ENCODE results near the gene FOXP1. TPM values are rescaled to one million over a fixed set of nuclear protein-coding genes. Genes with fewer than 3 reads are reported as not detected.
A peak's percentile ranks its signal among the peaks of the same experiment; 100 is the strongest.

FOXP1 gene
- total and polyA plus RNA-seq, 3 experiments from 2014 or later = 142 to 185 (median 147) TPM

DNA sequence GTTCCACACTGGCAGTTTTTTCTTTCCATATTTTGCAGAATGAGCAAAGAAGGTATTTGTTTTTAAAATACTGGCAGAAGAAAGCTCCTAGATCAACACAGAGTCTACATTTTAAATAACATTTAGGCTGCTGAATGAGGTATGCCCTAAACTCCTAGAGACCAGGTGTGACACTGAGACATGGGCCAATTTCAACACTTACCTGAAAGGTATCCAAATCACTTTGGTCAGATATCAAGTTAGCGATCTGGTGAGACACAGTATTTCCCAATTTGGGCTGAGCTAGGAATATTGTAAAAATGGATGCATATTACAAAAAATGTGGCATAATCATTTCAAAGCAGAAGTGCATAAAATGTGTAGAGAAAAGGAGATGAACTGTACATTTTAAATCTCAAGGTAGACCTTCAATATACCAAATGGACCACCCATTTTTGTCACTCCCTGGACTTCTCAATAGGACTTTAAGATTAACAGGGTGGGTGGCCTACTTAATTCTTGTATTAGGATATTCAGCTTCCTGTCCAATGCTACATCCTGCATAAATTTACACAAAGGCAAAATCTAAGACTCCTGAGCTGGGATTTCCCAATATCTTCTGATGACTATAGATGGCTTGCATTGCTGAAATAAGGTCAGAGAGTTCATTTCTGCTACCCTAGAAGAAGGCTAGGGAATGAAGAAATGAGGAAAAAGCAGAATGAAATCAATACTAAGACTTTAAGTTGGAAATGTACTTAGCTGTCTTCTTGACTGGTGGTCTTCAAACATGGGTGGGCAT, 487.8 kb downstream of the FOXP1 start:
- CTCF ChIA-PET = no interaction called here
- no peak for DNase-seq

DNA sequence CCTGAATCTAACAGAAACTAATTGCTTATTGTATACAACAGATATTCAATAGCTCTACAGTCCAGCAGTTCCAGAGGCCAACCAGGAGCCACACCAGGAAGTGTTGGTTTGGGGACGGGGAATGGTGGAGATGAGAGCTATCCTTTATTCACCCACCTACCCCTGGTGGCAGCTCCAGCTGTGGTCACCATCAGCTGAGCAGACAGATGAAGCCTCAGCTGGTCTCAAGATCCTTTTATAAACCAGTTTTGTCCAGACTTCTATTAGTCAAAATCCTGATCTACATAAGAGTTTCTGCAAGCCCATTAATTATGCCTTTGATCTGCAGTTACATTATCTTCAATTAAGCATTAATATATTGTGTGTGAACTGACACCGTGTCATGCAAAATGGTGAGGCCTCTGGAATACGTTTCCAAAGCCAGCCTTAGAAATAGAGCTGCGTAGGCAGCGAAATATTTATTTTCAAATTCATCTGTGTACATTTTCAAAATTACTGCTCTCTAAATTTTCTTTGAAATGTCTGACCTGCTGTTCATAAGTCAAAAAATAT, 488.8 kb downstream of the FOXP1 start:
- peaks cover 60 to 86% (median 79%) of the 10 kb centered on the region in 3 donors for H3K4me1 Mint-ChIP-seq
- CTCF ChIA-PET = interaction anchor here (0.8 to 1.0 kb wide), 2 partner anchors 8 to 15 kb away, joined by 3 read pairs; no protein-coding TSS in a partner anchor
- POLR2A ChIA-PET = no interaction called here

More for the DNA sequence above, 487.8 kb downstream of the FOXP1 start:
- Histone ChIP-seq H3K4me1 (ENCODE audit: insufficient read depth, low read length) (peaks cover 32% of the 10 kb centered on the region), H3K27ac (ENCODE audit: low read depth, low read length) (no peak overlapping the region), H3K36me3 (ENCODE audit: insufficient read depth, low read length) (no peaks in the 10 kb centered on the region), H3K9me3 (ENCODE audit: low read length) (no peaks in the 10 kb centered on the region), H3K27me3 (ENCODE audit: insufficient read depth, low read length, poor library complexity, severe bottlenecking) (no peaks in the 10 kb centered on the region), H3K4me3 (ENCODE audit: low read length) (no peak overlapping the region)
- Mint-ChIP-seq H3K27ac (peak overlapping the region in 6 of 8 donors; percentile 11 to 84 (median 36)), H3K4me3 (no peak overlapping the region), H3K36me3 (peaks cover 0 to 62% (median 14%) of the 10 kb centered on the region in 3 donors), H3K4me1 (peaks cover 62 to 86% (median 79%) of the 10 kb centered on the region in 3 donors), H3K27me3 (no peaks in the 10 kb centered on the region), H3K9me3 (no peaks in the 10 kb centered on the region)
- POLR2A ChIA-PET = no interaction called here

DNA sequence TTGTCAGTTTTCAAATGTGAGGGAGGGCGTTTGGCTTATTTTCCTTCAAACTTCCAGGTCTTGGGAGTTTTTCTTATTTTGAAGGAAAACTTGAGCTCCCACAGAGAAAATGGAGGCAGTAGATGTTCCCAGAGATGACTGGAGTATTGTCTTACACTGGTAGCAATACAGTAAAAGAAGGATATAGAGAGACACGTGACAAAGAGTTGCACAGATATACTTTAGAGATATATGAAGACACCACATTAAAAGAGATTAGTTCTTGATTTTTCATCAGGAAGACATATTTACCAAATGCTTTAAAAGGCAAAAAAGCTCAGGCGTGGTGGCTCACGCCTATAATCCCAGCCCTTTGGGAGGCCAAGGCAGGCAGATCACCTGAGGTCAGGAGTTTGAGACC, 490.9 kb downstream of the FOXP1 start:
- Histone ChIP-seq H3K4me3 (ENCODE audit: low read length) (no peak overlapping the region), H3K36me3 (ENCODE audit: insufficient read depth, low read length) (no peaks in the 10 kb centered on the region), H3K27ac (ENCODE audit: low read depth, low read length) (no peak overlapping the region), H3K27me3 (ENCODE audit: insufficient read depth, low read length, poor library complexity, severe bottlenecking) (no peaks in the 10 kb centered on the region), H3K9me3 (ENCODE audit: low read length) (no peaks in the 10 kb centered on the region), H3K4me1 (ENCODE audit: insufficient read depth, low read length) (peaks cover 46% of the 10 kb centered on the region)
- Mint-ChIP-seq H3K36me3 (peaks cover 5 to 59% (median 17%) of the 10 kb centered on the region in 3 donors), H3K4me3 (no peak overlapping the region), H3K27ac (peak overlapping the region in 6 of 8 donors; percentile 36 to 68 (median 47)), H3K27me3 (no peaks in the 10 kb centered on the region), H3K9me3 (peaks cover 0 to under 1% (median 0%) of the 10 kb centered on the region in 5 donors), H3K4me1 (peaks cover 69 to 89% (median 83%) of the 10 kb centered on the region in 3 donors)
- ChIA-PET CTCF (no interaction called here), POLR2A (no interaction called here)
- no peak for DNase-seq

More for the DNA sequence above, 488.8 kb downstream of the FOXP1 start:
- Histone ChIP-seq H3K4me1 (ENCODE audit: insufficient read depth, low read length) (peaks cover 32% of the 10 kb centered on the region), H3K27ac (ENCODE audit: low read depth, low read length) (no peak overlapping the region), H3K27me3 (ENCODE audit: insufficient read depth, low read length, poor library complexity, severe bottlenecking) (no peaks in the 10 kb centered on the region), H3K4me3 (ENCODE audit: low read length) (no peak overlapping the region), H3K36me3 (ENCODE audit: insufficient read depth, low read length) (no peaks in the 10 kb centered on the region), H3K9me3 (ENCODE audit: low read length) (no peaks in the 10 kb centered on the region)
- H3K27me3 Mint-ChIP-seq = no peaks in the 10 kb centered on the region
- peak overlapping the region in 3 of 8 donors; percentile 24 to 68 (median 44) for H3K27ac Mint-ChIP-seq
- no peaks in the 10 kb centered on the region for H3K9me3 Mint-ChIP-seq
- H3K36me3 Mint-ChIP-seq = peaks cover 0 to 63% (median 19%) of the 10 kb centered on the region in 3 donors
- H3K4me3 Mint-ChIP-seq = no peak overlapping the region
- DNase-seq = no peak

DNA sequence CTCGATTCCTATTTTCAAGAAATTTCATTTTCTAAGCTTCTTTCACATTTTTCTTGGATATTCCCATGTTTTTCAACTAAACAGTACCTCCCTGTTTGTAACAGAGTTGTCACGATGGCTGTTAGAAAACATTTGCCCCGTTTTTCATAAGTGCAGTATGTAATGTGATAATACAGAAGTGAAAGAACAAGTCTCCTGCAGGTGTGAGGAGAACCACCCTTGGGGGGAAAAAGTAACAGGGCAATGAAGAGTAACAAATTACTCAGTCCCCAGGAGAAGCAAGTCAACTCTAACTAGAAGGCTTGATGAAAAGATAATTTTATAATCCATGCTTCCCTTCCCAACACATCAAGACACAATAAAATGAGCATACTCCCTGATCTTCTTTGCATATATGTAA, 493.3 kb downstream of the FOXP1 start:
- ChIA-PET POLR2A (no interaction called here), CTCF (interaction anchor here (1.0 to 1.2 kb wide), 2 partner anchors 22 to 26 kb away, joined by 3 to 4 read pairs; no protein-coding TSS in a partner anchor)
- peaks cover 65% of the 10 kb centered on the region for H3K4me1 ChIP-seq (ENCODE audit: insufficient read depth, low read length)
- Mint-ChIP-seq H3K36me3 (peaks cover 7 to 41% (median 17%) of the 10 kb centered on the region in 3 donors), H3K27ac (peak overlapping the region in 7 of 8 donors; percentile 20 to 90 (median 61)), H3K4me1 (peaks cover 62 to 88% (median 80%) of the 10 kb centered on the region in 3 donors), H3K9me3 (peaks cover 0 to 2% (median 0%) of the 10 kb centered on the region in 5 donors), H3K4me3 (peak overlapping the region in 1 of 7 donors; percentile 16), H3K27me3 (no peaks in the 10 kb centered on the region)
- no peak overlapping the region for H3K4me3 ChIP-seq (ENCODE audit: low read length)
- no peak for DNase-seq
- H3K27ac ChIP-seq (ENCODE audit: low read depth, low read length) = no peak overlapping the region
- H3K27me3 ChIP-seq (ENCODE audit: insufficient read depth, low read length, poor library complexity, severe bottlenecking) = no peaks in the 10 kb centered on the region
- H3K9me3 ChIP-seq (ENCODE audit: low read length) = no peaks in the 10 kb centered on the region
- H3K36me3 ChIP-seq (ENCODE audit: insufficient read depth, low read length) = no peaks in the 10 kb centered on the region

DNA sequence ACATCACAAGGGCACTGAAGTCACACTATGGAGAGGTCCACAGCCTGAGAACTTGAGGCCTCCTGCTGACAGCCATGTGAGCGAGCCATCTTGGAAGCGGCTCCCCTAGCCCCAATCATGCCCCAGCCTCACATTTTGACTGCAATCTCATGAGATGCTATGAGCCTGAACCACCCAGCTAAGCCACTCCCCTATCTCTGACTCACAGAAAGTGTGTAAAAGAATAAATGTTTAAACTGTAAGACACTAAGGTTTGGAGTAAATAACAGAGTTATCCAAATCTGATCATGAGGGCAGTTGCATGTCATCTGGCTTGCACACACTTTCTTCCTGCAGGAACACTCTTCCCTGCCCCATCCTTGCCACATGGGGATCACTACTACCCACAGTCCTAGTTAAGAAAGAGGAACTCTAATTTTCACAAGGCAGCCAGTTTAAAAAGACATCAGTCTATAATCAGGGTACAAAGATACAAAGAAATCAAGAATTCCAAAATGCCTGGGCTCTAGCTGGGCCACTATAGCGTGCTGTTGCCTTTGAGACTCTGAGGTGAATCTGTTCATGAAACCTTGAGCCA, 494.2 kb downstream of the FOXP1 start:
- Mint-ChIP-seq H3K27ac (peak overlapping the region in 7 of 8 donors; percentile 61 to 93 (median 86)), H3K27me3 (no peaks in the 10 kb centered on the region), H3K4me3 (peak overlapping the region in 3 of 7 donors; percentile 5 to 49 (median 9)), H3K4me1 (peaks cover 63 to 89% (median 82%) of the 10 kb centered on the region in 3 donors), H3K36me3 (peaks cover 7 to 33% (median 15%) of the 10 kb centered on the region in 3 donors), H3K9me3 (peaks cover 0 to 2% (median 0%) of the 10 kb centered on the region in 5 donors)
- ChIA-PET POLR2A (no interaction called here), CTCF (interaction anchor here (1.0 kb wide), 1 partner anchor 21 kb away, joined by 3 read pairs; no protein-coding TSS in a partner anchor)
- Histone ChIP-seq H3K4me3 (ENCODE audit: low read length) (no peak overlapping the region), H3K27me3 (ENCODE audit: insufficient read depth, low read length, poor library complexity, severe bottlenecking) (no peaks in the 10 kb centered on the region), H3K9me3 (ENCODE audit: low read length) (no peaks in the 10 kb centered on the region), H3K4me1 (ENCODE audit: insufficient read depth, low read length) (peaks cover 65% of the 10 kb centered on the region), H3K27ac (ENCODE audit: low read depth, low read length) (no peak overlapping the region), H3K36me3 (ENCODE audit: insufficient read depth, low read length) (no peaks in the 10 kb centered on the region)
- no peak for DNase-seq

DNA sequence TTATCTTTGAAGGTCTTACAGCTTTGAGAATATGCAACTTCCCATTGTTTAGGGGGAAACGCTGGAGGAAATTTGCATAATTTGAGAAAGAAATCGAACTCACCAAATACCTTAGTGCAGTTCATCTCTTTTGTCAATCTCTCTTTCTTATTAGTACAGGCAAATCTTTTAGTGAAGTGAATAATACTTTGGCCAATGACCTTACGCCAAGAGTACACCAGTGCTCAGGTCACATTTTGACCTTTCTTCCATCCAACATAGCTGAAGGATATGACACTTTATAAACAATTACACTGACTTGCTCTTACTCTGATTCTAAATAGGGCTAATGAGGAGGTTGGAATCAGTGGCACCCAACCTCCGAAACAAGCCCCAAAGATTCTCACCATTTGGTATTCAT, 494.8 kb downstream of the FOXP1 start:
- no peak overlapping the region for H3K27ac ChIP-seq (ENCODE audit: low read depth, low read length)
- H3K4me3 ChIP-seq (ENCODE audit: low read length) = no peak overlapping the region
- H3K9me3 ChIP-seq (ENCODE audit: low read length) = no peaks in the 10 kb centered on the region
- peaks cover 67% of the 10 kb centered on the region for H3K4me1 ChIP-seq (ENCODE audit: insufficient read depth, low read length)
- Mint-ChIP-seq H3K27ac (peak overlapping the region in 7 of 8 donors; percentile 61 to 94 (median 91)), H3K9me3 (peaks cover 0 to 2% (median 0%) of the 10 kb centered on the region in 5 donors), H3K4me1 (peaks cover 66 to 90% (median 84%) of the 10 kb centered on the region in 3 donors), H3K27me3 (no peaks in the 10 kb centered on the region), H3K4me3 (peak overlapping the region in 3 of 7 donors; percentile 5 to 73 (median 46)), H3K36me3 (peaks cover 7 to 34% (median 18%) of the 10 kb centered on the region in 3 donors)
- CTCF ChIA-PET = interaction anchor here (3.1 kb wide), 1 partner anchor 24 kb away, joined by 11 read pairs; no protein-coding TSS in a partner anchor
- no peak for DNase-seq
- H3K27me3 ChIP-seq (ENCODE audit: insufficient read depth, low read length, poor library complexity, severe bottlenecking) = no peaks in the 10 kb centered on the region
- POLR2A ChIA-PET = interaction anchor here (2.3 kb wide), 1 partner anchor 23 kb away, joined by 5 read pairs; no protein-coding TSS in a partner anchor
- no peaks in the 10 kb centered on the region for H3K36me3 ChIP-seq (ENCODE audit: insufficient read depth, low read length)

DNA sequence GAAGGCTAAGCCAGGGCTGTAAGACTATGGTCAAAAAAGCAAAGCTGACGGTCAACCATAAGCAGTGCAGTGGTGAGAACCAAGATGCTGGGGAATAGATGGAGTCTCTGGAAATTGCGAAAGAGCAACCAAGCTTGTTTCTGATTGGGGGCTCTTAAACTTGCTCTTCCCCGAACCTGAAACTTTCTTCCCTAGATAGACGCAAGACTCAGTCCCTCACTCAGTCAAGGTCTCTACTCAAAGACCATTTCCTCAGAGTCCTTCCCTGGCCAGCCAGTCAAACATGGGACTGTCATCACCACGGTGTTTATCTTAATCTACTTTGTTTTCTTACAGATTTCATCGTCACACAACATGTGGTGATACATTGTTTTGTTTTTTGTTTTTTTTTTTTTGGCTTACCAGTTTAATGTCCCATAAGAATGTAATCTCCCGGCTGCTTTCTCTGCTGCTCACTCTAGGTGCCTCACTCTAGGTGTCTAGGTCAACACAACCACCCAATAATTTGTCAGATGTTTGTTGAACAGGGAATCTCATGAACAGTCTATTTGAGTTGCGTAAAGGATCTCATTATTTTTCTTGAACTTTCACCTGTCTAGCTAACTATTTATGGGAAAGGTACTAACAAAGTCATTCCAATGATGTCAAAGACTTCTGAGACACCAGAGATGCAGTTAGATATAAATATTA, 495.4 kb downstream of the FOXP1 start:
- Histone ChIP-seq H3K4me1 (ENCODE audit: insufficient read depth, low read length) (peaks cover 68% of the 10 kb centered on the region), H3K27ac (ENCODE audit: low read depth, low read length) (no peak overlapping the region), H3K27me3 (ENCODE audit: insufficient read depth, low read length, poor library complexity, severe bottlenecking) (no peaks in the 10 kb centered on the region), H3K4me3 (ENCODE audit: low read length) (peak overlapping the region; percentile 8), H3K36me3 (ENCODE audit: insufficient read depth, low read length) (no peaks in the 10 kb centered on the region), H3K9me3 (ENCODE audit: low read length) (no peaks in the 10 kb centered on the region)
- peaks cover 7 to 39% (median 23%) of the 10 kb centered on the region in 3 donors for H3K36me3 Mint-ChIP-seq
- no peaks in the 10 kb centered on the region for H3K27me3 Mint-ChIP-seq
- DNase-seq = no peak
- peak overlapping the region; percentile 61 to 95 (median 91) for H3K27ac Mint-ChIP-seq
- peaks cover 72 to 91% (median 85%) of the 10 kb centered on the region in 3 donors for H3K4me1 Mint-ChIP-seq
- H3K9me3 Mint-ChIP-seq = peaks cover 0 to 2% (median 0%) of the 10 kb centered on the region in 5 donors
- POLR2A ChIA-PET = interaction anchor here (1.0 to 2.3 kb wide), 3 partner anchors 18 to 24 kb away, joined by 3 to 5 read pairs (median 4); no protein-coding TSS in a partner anchor
- peak overlapping the region; percentile 3 to 82 (median 73) for H3K4me3 Mint-ChIP-seq
- CTCF ChIA-PET = interaction anchor here (1.3 to 3.1 kb wide), 3 partner anchors 18 to 23 kb away, joined by 4 to 15 read pairs (median 11); no protein-coding TSS in a partner anchor

Data from CD8-positive, alpha-beta memory T cell (primary cell).